GM12878 (cell line): Measurements from ENCODE around the gene KRI1. TPM values are rescaled to one million over a fixed set of nuclear protein-coding genes. Genes with fewer than 3 reads are reported as not detected.

ENCODE experiments used
- ATAC-seq: fragments of 200-7000 bp; cut with Tn5 transposase; 3 replicates; pipeline ENCODE4 v1.9.1; 2020; ENCODE audit warnings: mild to moderate bottlenecking, moderate library complexity
- BruUV-seq: library from RNA; stranded (reverse); fragments of 400-500 nt; replicated peaks from 2 replicates; lab custom pipeline; 2021; lab: Mats Ljungman, UMichigan
- CTCF ChIA-PET: fragments of 300-600 bp; sonication (Branson Sonifier 250); formaldehyde crosslinking; extraction: SDS; loops from one replicate; lab custom pipeline; 2021; ENCODE audit warnings: inconsistent platforms; lab: Yijun Ruan, JAX
- POLR2A ChIA-PET: fragments of 350-600 bp; formaldehyde crosslinking; extraction: SDS; loops from one replicate; lab custom pipeline; 2021; ENCODE audit warnings: inconsistent platforms; lab: Charles Lee
- RAD21 ChIA-PET: fragments of 300-600 bp; sonication (Branson Sonifier 250); formaldehyde crosslinking; loops from one replicate; lab custom pipeline; 2023; ENCODE audit warnings: antibody characterized with exemption; ENCODE audit not compliant: unreplicated experiment; lab: Charles Lee
- SMC1A ChIA-PET: fragments of 300-600 bp; sonication (Branson Sonifier 250); formaldehyde crosslinking; loops from one replicate; lab custom pipeline; 2023; ENCODE audit not compliant: unreplicated experiment, uncharacterized antibody; lab: Charles Lee
- DNase-seq: peaks from one replicate; pipeline ENCODE4 v3.0.0-alpha.2; 2011; ENCODE audit warnings: low read depth, low spot score
- FAIRE-seq: peaks from 3 replicates; lab custom pipeline; 2011; peaks lifted over from hg19 to GRCh38; lab: Jason Lieb, UNC
- H2AFZ ChIP-seq: 2 replicates; pipeline ENCODE4 v1.6.0; 2011; ENCODE audit warnings: low read depth, low read length, control low read depth; ENCODE audit not compliant: control insufficient read depth
- H3K27ac ChIP-seq: 2 replicates; pipeline ENCODE4 v1.5.1; 2011; ENCODE audit warnings: control low read depth; ENCODE audit not compliant: control insufficient read depth, insufficient read depth
- H3K27me3 ChIP-seq, 2 experiments: replicated peaks in 1 of 2; 2 replicates each; pipeline versions ENCODE4 v1.6.0 to v1.6.1; 2011; ENCODE audit warnings: low read length in 1 of 2; ENCODE audit not compliant: control insufficient read depth in 2 of 2, insufficient read depth in 2 of 2
- H3K36me3 ChIP-seq, 2 experiments: 2 replicates each; pipeline ENCODE4 v1.5.1; 2011; ENCODE audit warnings: low read length in 1 of 2; ENCODE audit not compliant: control insufficient read depth in 2 of 2, insufficient read depth in 2 of 2
- H3K4me1 ChIP-seq: 2 replicates; pipeline ENCODE4 v1.6.1; 2011; ENCODE audit warnings: mild to moderate bottlenecking, low read length, moderate library complexity, mixed read lengths; ENCODE audit not compliant: control insufficient read depth, insufficient read depth
- H3K4me2 ChIP-seq: 2 replicates; pipeline ENCODE4 v1.6.0; 2011; ENCODE audit warnings: control low read depth; ENCODE audit not compliant: control insufficient read depth, insufficient read depth
- H3K4me3 ChIP-seq: fragments of 200-600 bp; sonication (generic); 2 replicates; pipeline ENCODE4 v1.5.1; 2016
- H3K79me2 ChIP-seq: 2 replicates; pipeline ENCODE4 v1.6.0; 2011; ENCODE audit warnings: low read length; ENCODE audit not compliant: control insufficient read depth, insufficient read depth
- H3K9ac ChIP-seq: 2 replicates; pipeline ENCODE4 v1.8.0; 2011; ENCODE audit warnings: low read length, control low read depth, mixed read lengths; ENCODE audit not compliant: control insufficient read depth, insufficient read depth
- H3K9me3 ChIP-seq: replicated peaks from 3 replicates; pipeline ENCODE4 v1.5.1; 2011; ENCODE audit warnings: mild to moderate bottlenecking, low read length; ENCODE audit not compliant: control insufficient read depth, insufficient read depth
- H4K20me1 ChIP-seq: 2 replicates; pipeline ENCODE4 v1.6.0; 2011; ENCODE audit not compliant: control insufficient read depth, insufficient read depth
- ATF3 ChIP-seq: IDR thresholded peaks from 2 replicates; pipeline ENCODE4 v1.6.1; 2011; ENCODE audit warnings: low read depth, mild to moderate bottlenecking, low read length, moderate library complexity, borderline replicate concordance; ENCODE audit errors: extremely low read depth
- IKZF1 ChIP-seq: fragments of 450-650 bp; conservative IDR thresholded peaks from 2 replicates; pipeline ENCODE4 v1.6.1; 2017; ENCODE audit warnings: antibody characterized with exemption, mild to moderate bottlenecking
- JUND ChIP-seq: IDR thresholded peaks from 2 replicates; pipeline ENCODE4 v1.6.1; 2012; ENCODE audit warnings: low read depth, mild to moderate bottlenecking, low read length, improper control_type of control experiment, moderate library complexity
- LARP7 ChIP-seq: fragments of 450-650 bp; IDR thresholded peaks from 2 replicates; pipeline ENCODE4 v1.6.1; 2017; ENCODE audit warnings: mild to moderate bottlenecking
- MEF2A ChIP-seq: IDR thresholded peaks from 2 replicates; pipeline ENCODE4 v1.6.1; 2011; ENCODE audit warnings: low read depth, mild to moderate bottlenecking, low read length, moderate library complexity; ENCODE audit not compliant: insufficient read depth
- NFYB ChIP-seq: IDR thresholded peaks from 2 replicates; pipeline ENCODE4 v1.6.1; 2011; ENCODE audit warnings: low read depth, mild to moderate bottlenecking, low read length, improper control_type of control experiment, moderate library complexity; ENCODE audit not compliant: insufficient read depth
- NR2C2 ChIP-seq: IDR thresholded peaks from 2 replicates; pipeline ENCODE4 v1.6.1; 2011; ENCODE audit warnings: borderline replicate concordance, low read depth; ENCODE audit not compliant: control insufficient read depth, insufficient read length
- PBX3 ChIP-seq: IDR thresholded peaks from 2 replicates; pipeline ENCODE4 v1.6.1; 2011; ENCODE audit warnings: mild to moderate bottlenecking, low read depth, low read length, moderate library complexity; ENCODE audit not compliant: insufficient replicate concordance
- PKNOX1 ChIP-seq: fragments of 450-650 bp; IDR thresholded peaks from 2 replicates; pipeline ENCODE4 v1.6.1; 2016; ENCODE audit warnings: mild to moderate bottlenecking
- POU2F2 ChIP-seq: IDR thresholded peaks from 3 replicates; pipeline ENCODE4 v1.6.1; 2011; ENCODE audit warnings: low read depth, mild to moderate bottlenecking, low read length, borderline replicate concordance
- RELB ChIP-seq: fragments of 450-650 bp; IDR thresholded peaks from 2 replicates; pipeline ENCODE4 v1.6.1; 2017; ENCODE audit warnings: low read depth, mild to moderate bottlenecking, moderate library complexity
- RUNX3 ChIP-seq: IDR thresholded peaks from 2 replicates; pipeline ENCODE4 v1.6.1; 2012; ENCODE audit warnings: low read length, inconsistent platforms
- SIN3A ChIP-seq: IDR thresholded peaks from 2 replicates; pipeline ENCODE4 v1.6.1; 2012; ENCODE audit warnings: low read depth, low read length, improper control_type of control experiment
- SIX5 ChIP-seq: IDR thresholded peaks from 2 replicates; pipeline ENCODE4 v1.6.1; 2011; ENCODE audit warnings: mild to moderate bottlenecking, low read depth, low read length, moderate library complexity; ENCODE audit not compliant: severe bottlenecking
- YY1 ChIP-seq: IDR thresholded peaks from 2 replicates; pipeline ENCODE4 v1.6.1; 2011; ENCODE audit warnings: low read depth, mild to moderate bottlenecking, low read length
- ZBTB4 ChIP-seq: fragments of 450-650 bp; formaldehyde crosslinking; IDR thresholded peaks from 2 replicates; pipeline ENCODE4 v1.4.0; 2022; ENCODE audit warnings: mild to moderate bottlenecking, moderate library complexity
- ZNF384 ChIP-seq: IDR thresholded peaks from 2 replicates; pipeline ENCODE4 v1.6.1; 2012; ENCODE audit warnings: low read depth, mild to moderate bottlenecking, low read length, improper control_type of control experiment, borderline replicate concordance
- WGBS: methylation state at CpG from one replicate; pipeline ENCODE4 v1.1.6; 2016; ENCODE audit warnings: low lambda C conversion rate; ENCODE audit not compliant: insufficient replicate concordance, insufficient coverage; ENCODE audit errors: missing lambda C conversion rate; 5-methylcytosine and 5-hydroxymethylcytosine counted together
- in situ Hi-C: fragments of 300-500 bp; cut with MboI; formaldehyde crosslinking; loops from 9 replicates; pipeline ENCODE4 v1.14.3; 2018; ENCODE audit warnings: mixed read lengths
- intact Hi-C: fragments of 100-400 bp; cut with micrococcal nuclease; formaldehyde crosslinking; loops from one replicate; pipeline ENCODE4 v1.14.2; 2022; ENCODE audit not compliant: unreplicated experiment
- polyA plus RNA-seq, 11 experiments: library from polyadenylated mRNA; depleted of rRNA in 4 of 11; unstranded in 6 of 11; stranded (reverse) in 5 of 11; fragments of >200 nt; fragmentation: Nextera tagmentation in 4 of 11; fragmentation: Illumina TruSeq in 1 of 11; extraction: Ambion mirVana in 4 of 11; extraction: Trizol in 1 of 11; gene quantifications; 1 replicate in 1 of 11; 2 replicates in 10 of 11; pipeline versions ENCODE4 v1.2.1 to v1.2.3, GENCODE V29; 2011 to 2016; ENCODE audit warnings: inconsistent platforms in 2 of 11, missing spikeins in 2 of 11, low read depth in 1 of 11
- total RNA-seq, 4 experiments: library from RNA; depleted of rRNA in 3 of 4; stranded (reverse); fragments of >200 nt in 3 of 4; fragmentation: Illumina TruSeq in 1 of 4; extraction: Trizol in 1 of 4; gene quantifications; 2 replicates each; pipeline versions ENCODE4 v1.2.1 to v1.2.3, GENCODE V29; 2013 to 2021

The KRI1 gene
- total and polyA plus RNA-seq, 10 of the 15 experiments (the other 5 are each of a cell fraction or from before 2014, with no cell fraction given): 0.98 to 42.5 (median 24.7) TPM

GRCh38 chr19:10550336-10550735 lies 15.5 kb downstream of the KRI1 start:
- Histone ChIP-seq H3K27ac (peak overlapping the region; percentile 42), H3K79me2 (no peaks in the 10 kb centered on the region; the same call in 1 of the 2 replicates), H3K4me2 (no peak overlapping the region), H3K4me3 (no peak overlapping the region), H2AFZ (no peak overlapping the region), H3K9ac (no peak overlapping the region), H3K36me3 (peaks cover 22 to 25% of the 10 kb centered on the region in 2 experiments), H3K9me3 (no peaks in the 10 kb centered on the region; the same call in 2 of the 3 replicates), H4K20me1 (no peaks in the 10 kb centered on the region), H3K27me3 (no peaks in the 10 kb centered on the region), H3K4me1 (peaks cover 42% of the 10 kb centered on the region)
- no TSS peak for BruUV-seq
- peak; percentile 78 for FAIRE-seq
- DNase-seq: no peak
- intact Hi-C loops: no loop called here
- ChIA-PET CTCF (interaction anchor here (1.8 kb wide), 1 partner anchor 271 kb away, joined by 4 read pairs; no protein-coding TSS in a partner anchor), RAD21 (no interaction called here), POLR2A (no interaction called here), SMC1A (no interaction called here)
- ATAC-seq: peak; percentile 51
- in situ Hi-C loops: no loop called here
- 54% methylated on average over 5 of the region's 6 CpGs for WGBS
- no peak for TF ChIP-seq SIX5
- peak; percentile 48; the same call in 1 of the 2 replicates for TF ChIP-seq RELB
- no peak for TF ChIP-seq SIN3A
- TF ChIP-seq MEF2A: no peak
- peak; percentile 71 for TF ChIP-seq IKZF1
- no peak for TF ChIP-seq NFYB
- TF ChIP-seq RUNX3: peak; percentile 60; the same call in 1 of the 2 replicates
- TF ChIP-seq ATF3: no peak
- TF ChIP-seq YY1: 0 out of 2 replicates have a peak, but pooled peaks have one; percentile 12
- no peak for TF ChIP-seq LARP7
- TF ChIP-seq ZNF384: no peak
- no peak for TF ChIP-seq PBX3
- TF ChIP-seq POU2F2: peak; percentile 78; the same call in 2 of the 3 replicates
- no peak for TF ChIP-seq JUND
- peak; percentile 85 for TF ChIP-seq PKNOX1
- TF ChIP-seq NR2C2: no peak
- TF ChIP-seq ZBTB4 (CRISPR knock-in tag): no peak
